Muscle layer of duodenum (tissue), 2 donors: Measurements from ENCODE around the gene TRAPPC1.

ENCODE experiments used
- H3K27ac ChIP-seq: one replicate; pipeline ENCODE4 v1.7.0; 2013; ENCODE audit warnings: mild to moderate bottlenecking, low read length
- H3K27me3 ChIP-seq: one replicate; pipeline ENCODE4 v1.7.0; 2013; ENCODE audit warnings: low read depth, mild to moderate bottlenecking, control low read depth, low read length
- H3K36me3 ChIP-seq, 2 donors: one replicate each; pipeline ENCODE4 v1.7.0; 2013; ENCODE audit warnings: low read length in 2 of 2, control low read depth in 1 of 2, mild to moderate bottlenecking in 1 of 2; ENCODE audit not compliant: insufficient read depth in 2 of 2, control insufficient read depth in 1 of 2
- H3K4me1 ChIP-seq, 2 donors: one replicate each; pipeline ENCODE4 v1.7.0; 2013; ENCODE audit warnings: low read length in 2 of 2, mild to moderate bottlenecking in 2 of 2, control low read depth in 1 of 2, moderate library complexity in 1 of 2; ENCODE audit not compliant: insufficient read depth in 2 of 2, control insufficient read depth in 1 of 2
- H3K4me3 ChIP-seq, 2 donors: one replicate each; pipeline ENCODE4 v1.7.0; 2013; ENCODE audit warnings: low read length in 2 of 2, low read depth in 1 of 2, mild to moderate bottlenecking in 1 of 2
- H3K9me3 ChIP-seq, 2 donors: one replicate each; pipeline ENCODE4 v1.7.0; 2013; ENCODE audit warnings: low read length in 2 of 2, control low read depth in 1 of 2, mild to moderate bottlenecking in 1 of 2; ENCODE audit not compliant: control insufficient read depth in 1 of 2
- donor health status: healthy.

TRAPPC1 gene

DNA sequence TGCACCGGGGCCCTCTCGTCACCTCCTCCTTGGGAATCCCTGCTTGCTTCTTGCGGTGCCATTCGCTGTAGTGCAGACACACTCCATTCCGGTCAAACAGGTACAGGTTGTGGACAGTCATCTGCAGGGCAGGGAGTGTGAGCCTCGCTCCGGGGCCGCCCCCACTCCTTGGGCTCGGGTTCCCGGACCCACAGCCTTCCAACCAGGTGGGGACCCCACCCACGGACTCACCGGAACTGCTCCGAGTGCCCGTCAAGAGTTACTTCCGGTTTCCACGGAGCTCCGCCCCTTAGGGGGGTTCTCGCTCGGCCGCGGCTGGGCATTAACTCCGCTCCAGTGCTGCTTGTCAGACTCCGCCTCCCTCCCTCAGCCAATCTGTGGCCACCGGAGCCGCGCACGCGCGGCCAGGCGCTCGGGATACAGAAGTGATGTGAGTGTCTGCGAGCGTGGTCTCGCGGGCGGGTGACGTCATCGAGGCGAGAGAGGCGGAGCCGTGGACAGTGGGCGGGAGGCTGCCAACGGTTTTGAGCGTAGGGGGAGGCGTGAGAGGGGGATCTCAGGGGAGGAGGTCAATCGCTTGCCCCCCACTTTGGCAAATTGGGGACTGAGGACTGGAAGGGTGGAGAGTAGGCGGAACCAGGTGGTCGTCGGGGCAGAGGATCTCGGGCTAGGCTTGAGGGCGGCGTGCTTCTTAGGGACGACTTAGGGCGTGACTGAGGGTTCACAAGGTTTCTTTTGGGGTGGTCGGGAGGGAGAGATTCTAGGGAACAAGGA is at the start of gene TRAPPC1, which contains the start of gene CNTROB:
TSS of gene TRAPPC1 (minus strand) at position 238 of the 774 bp plus-strand sequence. CDS start at position 121, 117 bp downstream.
TSS of gene CNTROB (plus strand) at position 498 of the 774 bp plus-strand sequence. CDS start 874 bp downstream, outside the sequence.
- Histone ChIP-seq H3K36me3 (peaks cover 10 to 19% of the 10 kb centered on the region in 2 donors), H3K4me3 (peak within 1 kb of the TSS; percentile 68 to 97), H3K27me3 (no peaks in the 10 kb centered on the region), H3K9me3 (no peaks in the 10 kb centered on the region), H3K27ac (peak within 1 kb of the TSS; percentile 93), H3K4me1 (peaks cover 9 to 32% of the 10 kb centered on the region in 2 donors)

GRCh38 chr17:7977805-7978204 is 46.1 kb upstream of the TRAPPC1 start:
- Histone ChIP-seq H3K4me3 (no peak overlapping the region), H3K27me3 (no peaks in the 10 kb centered on the region), H3K9me3 (peaks cover 9 to 10% of the 10 kb centered on the region in 2 donors), H3K4me1 (no peaks in the 10 kb centered on the region), H3K27ac (no peak overlapping the region), H3K36me3 (no peaks in the 10 kb centered on the region)

DNA sequence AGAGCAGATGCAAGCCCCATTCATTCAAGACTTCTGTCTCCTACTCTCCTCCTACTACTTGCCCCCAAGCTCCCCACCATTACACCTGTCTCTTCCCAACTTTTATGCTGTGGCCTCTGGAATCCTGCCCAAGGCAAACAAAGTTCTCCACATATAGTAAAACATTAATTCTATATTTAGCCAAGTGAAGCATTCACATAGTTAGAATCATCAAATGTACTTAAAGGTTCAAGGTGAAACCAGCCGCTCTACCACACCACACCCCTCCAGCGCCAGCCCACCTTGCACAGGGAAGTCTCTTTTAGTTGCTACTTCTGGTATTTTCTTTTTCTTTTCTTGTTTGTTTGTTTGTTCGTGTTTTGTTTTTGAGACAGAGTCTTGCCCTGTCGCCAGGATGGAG is 45.3 kb upstream of the TRAPPC1 start:
- no peak overlapping the region for H3K27ac ChIP-seq

DNA sequence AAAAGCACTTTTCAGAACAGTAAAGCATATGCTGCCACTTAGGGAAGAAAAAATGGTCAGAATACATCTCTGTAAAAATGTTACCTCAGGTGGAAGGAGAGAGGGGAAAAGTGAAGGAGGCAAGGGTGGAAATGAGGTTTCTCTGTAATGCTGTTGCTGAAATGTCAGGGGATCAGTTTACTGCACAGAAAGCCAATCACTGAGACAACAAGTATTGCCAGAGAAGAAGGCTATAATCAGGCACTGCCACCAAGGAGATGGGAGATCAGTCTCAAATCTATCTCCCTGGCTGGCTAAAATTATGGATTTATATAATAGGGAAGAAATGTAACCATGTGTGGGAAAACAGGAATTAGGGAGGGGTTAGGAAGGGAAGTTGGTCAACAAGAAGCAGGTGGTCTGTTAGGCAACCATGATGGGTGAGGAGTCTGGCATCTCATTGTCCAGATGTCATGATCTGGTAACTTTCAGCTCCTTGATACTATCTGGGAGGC is 42.9 kb upstream of the TRAPPC1 start:
- Histone ChIP-seq H3K4me1 (no peaks in the 10 kb centered on the region), H3K9me3 (peaks cover 9 to 10% of the 10 kb centered on the region in 2 donors), H3K36me3 (no peaks in the 10 kb centered on the region), H3K27me3 (no peaks in the 10 kb centered on the region), H3K4me3 (no peak overlapping the region), H3K27ac (no peak overlapping the region)

More for the DNA sequence above, 45.3 kb upstream of the TRAPPC1 start:
- Histone ChIP-seq H3K27me3 (no peaks in the 10 kb centered on the region), H3K4me3 (no peak overlapping the region), H3K36me3 (no peaks in the 10 kb centered on the region), H3K4me1 (no peaks in the 10 kb centered on the region), H3K9me3 (peaks cover 9 to 10% of the 10 kb centered on the region in 2 donors)

DNA sequence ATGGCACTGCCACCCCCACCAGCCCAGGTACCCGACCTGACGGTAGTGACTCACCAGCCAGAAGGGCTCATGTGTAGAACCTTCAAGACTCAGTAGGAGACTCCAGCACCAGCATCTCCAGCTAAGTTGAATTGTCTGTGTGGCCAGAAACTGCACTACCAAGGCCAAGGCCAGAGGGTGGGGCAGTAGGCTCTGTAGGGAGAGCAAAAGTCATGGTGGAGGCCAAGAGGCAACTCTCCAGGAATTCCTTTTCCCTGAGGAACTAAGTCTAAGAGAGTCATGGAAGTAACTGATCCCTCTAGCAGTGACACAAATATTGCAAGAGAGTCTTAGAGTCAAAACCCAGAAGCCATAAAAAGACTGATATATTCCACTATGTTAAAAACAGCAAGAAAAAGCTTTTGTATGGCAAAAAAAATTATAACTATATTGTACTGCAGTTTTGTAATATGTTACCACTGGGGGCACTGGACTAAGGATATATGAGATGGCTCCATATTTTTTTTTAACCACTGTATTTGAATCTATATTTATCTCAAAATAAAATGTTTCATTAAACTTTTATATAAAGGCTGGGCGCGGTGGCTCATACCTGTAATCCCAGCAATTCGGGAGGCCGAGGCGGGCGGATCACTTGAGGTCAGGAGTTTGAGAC is 40.5 kb upstream of the TRAPPC1 start:
- no peak overlapping the region for H3K27ac ChIP-seq
- H3K36me3 ChIP-seq = no peaks in the 10 kb centered on the region
- no peak overlapping the region for H3K4me3 ChIP-seq
- H3K4me1 ChIP-seq = no peaks in the 10 kb centered on the region
- H3K27me3 ChIP-seq = no peaks in the 10 kb centered on the region
- peaks cover 9 to 10% of the 10 kb centered on the region in 2 donors for H3K9me3 ChIP-seq

- H3K4me3 ChIP-seq = no peak overlapping the region
- no peaks in the 10 kb centered on the region for H3K4me1 ChIP-seq
- peaks cover 9 to 10% of the 10 kb centered on the region in 2 donors for H3K9me3 ChIP-seq
- no peaks in the 10 kb centered on the region for H3K27me3 ChIP-seq
- H3K36me3 ChIP-seq = no peaks in the 10 kb centered on the region
- no peak overlapping the region for H3K27ac ChIP-seq
These were observed 39.9 kb upstream of the TRAPPC1 start for GRCh38 chr17:7971651-7972050.

DNA sequence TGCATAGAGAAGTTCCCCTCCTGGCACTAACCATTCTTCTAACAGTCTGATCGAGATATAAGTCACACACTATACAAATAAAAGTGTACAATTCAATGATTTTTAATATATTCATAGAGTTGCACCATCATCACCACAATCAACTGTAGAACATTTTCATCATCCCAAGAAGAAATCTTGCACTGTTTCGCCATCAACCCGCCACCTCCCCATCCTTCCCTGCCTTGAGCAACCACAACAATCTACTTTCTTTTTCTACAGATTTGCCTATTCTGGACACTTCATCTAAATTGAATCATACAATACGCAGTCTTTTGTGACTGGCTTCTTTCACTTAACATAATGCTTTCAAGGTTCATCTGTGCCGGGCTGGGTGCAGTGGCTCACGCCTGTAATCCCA is 37.7 kb upstream of the TRAPPC1 start:
- H3K4me1 ChIP-seq = no peaks in the 10 kb centered on the region
- no peaks in the 10 kb centered on the region for H3K27me3 ChIP-seq
- H3K36me3 ChIP-seq = no peaks in the 10 kb centered on the region
- peaks cover 0 to 4% of the 10 kb centered on the region in 2 donors for H3K9me3 ChIP-seq
- no peak overlapping the region for H3K4me3 ChIP-seq
- H3K27ac ChIP-seq = no peak overlapping the region

GRCh38 chr17:7967751-7968150 is 36.0 kb upstream of the TRAPPC1 start:
- H3K27me3 ChIP-seq = no peaks in the 10 kb centered on the region
- no peak overlapping the region for H3K4me3 ChIP-seq
- no peak overlapping the region for H3K27ac ChIP-seq
- no peaks in the 10 kb centered on the region for H3K9me3 ChIP-seq
- H3K4me1 ChIP-seq = no peaks in the 10 kb centered on the region
- H3K36me3 ChIP-seq = no peaks in the 10 kb centered on the region

DNA sequence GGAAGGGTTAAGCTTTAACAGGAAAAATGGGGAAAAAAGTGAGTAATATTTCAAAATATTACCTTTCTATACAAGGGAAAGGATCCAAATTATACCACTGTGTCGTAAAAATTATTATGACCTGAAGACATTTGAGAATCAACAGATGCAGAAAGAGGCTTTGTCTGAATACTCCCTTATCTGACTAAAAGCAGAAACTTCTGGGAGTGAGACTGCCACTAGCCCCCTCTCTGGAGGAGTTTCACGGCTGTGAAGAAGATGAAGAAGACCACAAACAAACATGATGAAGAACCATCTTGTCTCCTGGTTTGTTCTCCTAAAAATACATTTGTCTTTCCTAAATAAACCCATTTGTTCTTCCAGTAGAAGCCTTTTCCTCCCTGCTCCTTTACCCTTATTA is 29.7 kb upstream of the TRAPPC1 start:
- H3K4me3 ChIP-seq = no peak overlapping the region
- H3K9me3 ChIP-seq = no peaks in the 10 kb centered on the region
- H3K27ac ChIP-seq = no peak overlapping the region
- no peaks in the 10 kb centered on the region for H3K27me3 ChIP-seq
- H3K36me3 ChIP-seq = no peaks in the 10 kb centered on the region
- no peaks in the 10 kb centered on the region for H3K4me1 ChIP-seq

DNA sequence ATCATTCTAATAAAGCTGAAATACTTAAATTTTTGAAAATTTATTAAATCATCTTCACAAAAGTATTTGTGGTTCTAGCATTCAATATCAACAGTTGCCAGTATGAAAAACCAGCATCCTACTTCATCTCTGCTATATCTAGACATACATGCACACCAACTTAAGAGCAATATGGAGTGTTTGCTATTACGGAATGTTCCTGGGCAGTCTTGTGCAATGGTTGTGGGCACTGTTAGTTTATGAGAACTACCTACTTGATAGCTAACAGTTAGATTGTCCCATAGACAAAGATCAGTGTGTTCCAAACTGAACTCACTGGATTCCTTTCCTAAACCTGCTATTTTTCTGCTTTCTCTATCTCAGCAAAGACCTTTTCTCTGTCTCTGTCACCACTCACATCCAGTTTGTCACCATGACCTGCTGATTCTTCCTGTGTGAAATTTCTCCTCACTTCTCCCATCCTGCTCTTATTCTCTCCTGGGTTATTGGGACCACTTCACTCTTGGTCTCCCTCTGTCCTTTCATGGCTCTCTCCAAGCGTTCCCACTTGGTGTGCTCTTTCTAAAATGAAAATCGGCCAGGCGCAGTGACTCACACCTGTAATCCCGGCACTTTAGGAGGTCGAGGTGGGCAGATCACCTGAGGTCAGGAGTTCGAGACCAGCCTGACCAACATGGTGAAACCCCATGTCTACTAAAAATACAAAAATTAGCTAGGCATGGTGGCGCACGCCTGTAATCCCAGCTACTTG is 27.9 kb upstream of the TRAPPC1 start:
- Histone ChIP-seq H3K36me3 (no peaks in the 10 kb centered on the region), H3K4me1 (peaks cover 0 to 7% of the 10 kb centered on the region in 2 donors), H3K27me3 (no peaks in the 10 kb centered on the region), H3K9me3 (no peaks in the 10 kb centered on the region), H3K4me3 (no peak overlapping the region), H3K27ac (no peak overlapping the region)
